HG03097 (cell line): ENCODE data around the gene KIF5A.

Experiments used
- ATAC-seq: cut with Tn5 transposase; IDR thresholded peaks from one replicate; pipeline ENCODE4 v1.9.1; 2021; ENCODE audit not compliant: unreplicated experiment, low FRiP score

KIF5A gene

GRCh38 chr12:57604454-57604991, 54.7 kb downstream of the KIF5A start, which contains the start of gene DTX3:
DTX3 (plus strand) TSS chr12:57604824; CDS start chr12:57606518, 1,694 bp downstream.
- ATAC-seq: no peak

GRCh38 chr12:57604992-57605810, 55.4 kb downstream of the KIF5A start:
- no peak for ATAC-seq

- no peak for ATAC-seq
These were observed 56.0 kb downstream of the KIF5A start for GRCh38 chr12:57605811-57606311.

- ATAC-seq: no peak
These were observed 56.6 kb downstream of the KIF5A start for GRCh38 chr12:57606399-57606798.

GRCh38 chr12:57606821-57607220, 57.0 kb downstream of the KIF5A start:
- no peak for ATAC-seq

GRCh38 chr12:57607958-57608663, 58.3 kb downstream of the KIF5A start:
- ATAC-seq: no peak

- no peak for ATAC-seq
These were observed 59.4 kb downstream of the KIF5A start for GRCh38 chr12:57609101-57609780.

- ATAC-seq: no peak
These were observed 60.1 kb downstream of the KIF5A start for GRCh38 chr12:57609781-57610553.

GRCh38 chr12:57610554-57611107, 60.8 kb downstream of the KIF5A start:
- ATAC-seq: no peak

GRCh38 chr12:57611108-57611826, 61.4 kb downstream of the KIF5A start, which contains the start of gene ARHGEF25:
ARHGEF25 (plus strand) TSS chr12:57611435; CDS start chr12:57611895, 460 bp downstream.
- no peak for ATAC-seq

- ATAC-seq: no peak
These were observed 62.2 kb downstream of the KIF5A start for GRCh38 chr12:57611827-57612710.

GRCh38 chr12:57612711-57613426, 63.0 kb downstream of the KIF5A start:
- ATAC-seq: no peak

- no peak for ATAC-seq
These were observed 63.7 kb downstream of the KIF5A start for GRCh38 chr12:57613427-57614109.

- no peak for ATAC-seq
These were observed 64.5 kb downstream of the KIF5A start for GRCh38 chr12:57614178-57614947.

- ATAC-seq: no peak
These were observed 65.2 kb downstream of the KIF5A start for GRCh38 chr12:57614948-57615500.

GRCh38 chr12:57615637-57616036, 65.8 kb downstream of the KIF5A start:
- no peak for ATAC-seq
